HuH-7.5 (cell line): ENCODE results near the gene SEC14L2.
"Not testable (repeated sequence)": the region's sequence is repeated elsewhere in the genome, so short reads cannot be mapped to it uniquely, and the experiment has no call there.

Source experiments
- DNase-seq: peaks from one replicate; pipeline ENCODE4 v3.0.0; 2011; ENCODE audit warnings: low spot score

The SEC14L2 gene

DNA sequence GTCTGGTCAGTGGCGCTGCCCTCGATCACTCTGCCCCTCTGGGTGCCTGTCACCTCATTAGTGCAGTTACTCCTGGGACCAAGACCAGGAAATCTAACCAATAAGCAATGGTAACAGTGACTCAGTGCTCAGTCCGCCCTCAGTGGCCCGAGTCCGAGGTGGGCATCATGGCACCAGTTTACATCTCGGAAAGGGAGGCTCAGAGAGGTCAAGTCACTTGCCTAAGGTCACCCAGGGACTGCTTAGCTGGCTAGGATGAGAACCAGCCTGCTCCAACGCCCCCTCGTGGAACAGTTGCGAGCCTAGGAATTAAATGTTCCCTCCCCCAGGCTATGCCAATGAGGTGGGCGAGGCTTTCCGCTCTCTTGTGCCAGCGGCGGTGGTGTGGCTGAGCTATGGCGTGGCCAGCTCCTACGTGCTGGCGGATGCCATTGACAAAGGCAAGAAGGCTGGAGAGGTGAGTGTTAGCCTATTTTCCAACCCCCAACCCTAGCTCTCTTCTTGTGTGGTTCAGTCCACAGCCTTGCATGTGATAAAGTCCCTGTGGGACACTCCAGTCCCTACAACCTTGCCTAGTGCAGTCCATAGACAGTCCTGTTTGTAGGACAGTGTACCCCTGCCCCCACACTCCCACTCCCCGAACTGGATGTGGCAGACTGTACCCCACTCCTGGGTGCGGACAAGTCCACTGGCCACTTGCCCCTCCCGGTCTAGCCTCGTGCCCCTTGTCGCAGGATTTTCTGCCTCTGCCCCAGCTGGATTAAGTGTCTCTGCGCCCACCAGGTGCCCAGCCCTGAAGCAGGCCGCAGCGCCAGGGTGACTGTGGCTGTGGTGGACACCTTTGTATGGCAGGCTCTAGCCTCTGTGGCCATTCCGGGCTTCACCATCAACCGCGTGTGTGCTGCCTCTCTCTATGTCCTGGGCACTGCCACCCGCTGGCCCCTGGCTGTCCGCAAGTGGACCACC, 29.9 kb downstream of the SEC14L2 start:
- peak; percentile 82 for DNase-seq

DNA sequence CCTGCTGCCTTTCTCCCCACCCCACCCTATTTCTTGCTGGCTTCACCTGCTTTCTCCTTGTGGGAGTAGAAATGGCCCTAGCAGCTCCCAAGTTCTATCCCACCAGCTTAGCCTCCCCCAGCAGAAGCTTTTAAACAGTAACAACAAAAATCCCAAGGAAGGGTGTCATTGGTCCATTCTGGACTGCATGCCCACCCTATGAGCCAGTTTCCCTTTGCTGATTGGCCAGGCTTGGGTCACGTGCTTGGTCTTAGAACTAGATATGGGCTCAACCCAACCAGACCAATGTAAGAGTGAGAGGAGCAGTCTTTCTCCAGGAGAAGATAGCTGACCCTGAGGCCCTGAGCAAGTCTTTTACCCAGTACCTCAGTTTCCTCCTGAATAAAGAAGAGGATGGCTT, 31.1 kb downstream of the SEC14L2 start:
- no peak for DNase-seq

DNA sequence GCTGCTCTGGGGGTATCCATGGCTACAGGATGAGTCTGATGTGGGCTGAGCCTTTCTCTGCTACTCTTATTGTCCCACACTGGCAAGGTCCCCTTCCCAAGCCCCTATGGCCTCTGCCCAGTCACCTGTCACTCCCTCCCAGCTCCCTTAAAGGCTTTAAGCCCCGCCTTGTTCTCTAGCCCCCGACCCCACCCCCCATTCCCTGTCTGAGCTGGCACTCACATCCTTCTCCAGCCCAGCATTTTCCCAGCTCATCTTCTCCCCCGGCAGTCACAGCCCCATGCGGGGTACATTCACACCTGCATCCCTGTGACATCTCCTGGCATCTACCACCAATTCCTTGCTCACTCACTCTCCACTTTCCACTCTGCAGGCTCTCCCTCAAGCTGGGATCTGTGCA, 33.1 kb downstream of the SEC14L2 start:
- no peak for DNase-seq

GRCh38 chr22:30430933-30431332, 34.1 kb downstream of the SEC14L2 start:
- no peak for DNase-seq

DNA sequence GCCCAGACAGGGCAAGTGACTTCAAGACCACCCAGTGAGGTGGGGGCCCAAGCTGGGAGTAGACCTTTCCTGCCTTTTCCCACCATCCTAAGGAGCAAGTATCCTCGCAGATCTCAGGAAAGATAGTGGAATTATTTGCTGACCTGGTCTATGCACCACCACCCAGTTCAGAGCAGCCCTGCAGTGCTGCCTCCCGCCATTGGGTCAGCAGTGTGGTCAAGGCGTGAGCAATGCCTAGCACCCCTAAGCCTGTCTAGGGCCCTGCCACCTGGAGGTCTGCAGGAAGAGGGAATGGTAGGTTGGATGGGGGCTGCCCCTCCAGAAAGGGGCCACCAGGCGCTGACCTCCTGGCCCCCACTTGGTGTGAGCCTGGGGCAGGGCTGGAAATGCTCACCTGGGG, 35.3 kb downstream of the SEC14L2 start:
- DNase-seq = no peak

- no peak for DNase-seq
Measured at GRCh38 chr22:30432520-30432919, 35.7 kb downstream of the SEC14L2 start.

GRCh38 chr22:30433227-30433626, 36.4 kb downstream of the SEC14L2 start:
- DNase-seq = no peak

GRCh38 chr22:30433773-30434172, 37.0 kb downstream of the SEC14L2 start:
- DNase-seq = no peak

DNA sequence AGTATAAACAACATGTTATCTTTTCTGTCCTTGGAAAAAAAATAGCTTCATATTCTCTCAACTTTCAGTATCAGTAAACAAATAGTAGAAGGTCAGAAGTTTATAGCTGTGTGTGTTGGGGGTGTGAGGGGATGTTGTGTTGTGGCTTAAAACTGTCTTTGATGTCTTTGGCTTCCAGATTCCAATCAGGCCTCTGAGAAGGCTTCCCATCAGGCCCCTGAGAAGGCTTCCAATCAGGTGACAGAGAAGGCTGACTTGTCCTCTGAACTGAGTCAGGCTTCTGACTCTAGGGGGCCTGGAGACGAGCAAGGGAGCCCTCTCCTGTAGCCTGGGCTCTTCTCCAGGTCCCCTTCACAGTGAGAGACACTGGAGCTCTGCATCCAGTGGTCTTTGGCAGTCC, 38.0 kb downstream of the SEC14L2 start:
- DNase-seq = no peak

DNA sequence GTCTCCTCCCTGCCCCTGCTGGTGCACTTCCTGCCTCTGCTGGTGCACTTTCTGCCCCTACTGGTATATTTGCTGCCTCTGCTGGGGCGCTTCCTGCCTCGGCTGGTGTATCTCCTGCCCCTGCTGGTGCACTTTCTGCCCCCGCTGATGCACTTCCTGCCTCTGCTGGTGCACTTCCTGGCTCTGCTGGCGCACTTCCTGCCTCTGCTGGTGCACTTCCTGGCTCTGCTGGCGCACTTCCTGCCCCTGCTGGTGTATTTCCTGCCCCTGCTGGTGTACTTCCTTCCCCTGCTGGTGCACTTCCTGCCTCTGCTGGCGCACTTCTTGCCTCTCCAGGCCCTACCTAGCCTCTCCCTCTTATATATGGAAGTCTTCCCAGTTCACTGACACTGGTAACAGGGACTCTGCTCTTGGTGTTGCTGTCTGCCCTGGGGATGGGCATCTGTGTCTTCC, 38.9 kb downstream of the SEC14L2 start:
- DNase-seq = no peak

- no peak for DNase-seq
Measured at GRCh38 chr22:30436196-30436595, 39.4 kb downstream of the SEC14L2 start.

- no peak for DNase-seq
Measured at GRCh38 chr22:30438559-30438958, 41.7 kb downstream of the SEC14L2 start.

GRCh38 chr22:30439226-30439625, 42.4 kb downstream of the SEC14L2 start:
- DNase-seq = no peak

GRCh38 chr22:30439836-30440235, 43.0 kb downstream of the SEC14L2 start:
- no peak for DNase-seq

DNA sequence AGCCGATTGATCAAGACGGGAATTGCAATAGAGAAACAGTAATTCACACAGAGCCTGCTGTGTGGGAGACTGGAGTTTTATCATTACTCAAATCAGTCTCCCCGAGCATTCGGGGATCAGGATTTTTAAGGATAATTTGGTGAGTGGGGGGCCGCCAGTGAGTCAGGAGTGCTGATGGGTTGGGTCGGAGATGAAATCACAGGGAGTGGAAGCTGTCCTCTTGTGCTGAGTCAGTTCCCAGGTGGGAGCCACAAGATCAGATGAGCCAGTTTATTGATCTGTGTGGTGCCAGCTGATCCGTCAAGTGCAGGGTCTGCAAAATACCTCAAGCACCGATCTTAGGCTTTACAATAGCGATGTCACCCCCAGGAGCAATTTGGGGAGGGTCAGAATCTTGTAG, 44.3 kb downstream of the SEC14L2 start:
- no peak for DNase-seq

GRCh38 chr22:30444632-30445437, 48.0 kb downstream of the SEC14L2 start:
- DNase-seq = peak; percentile 72

- no peak for DNase-seq
Measured at GRCh38 chr22:30445438-30446145, 48.8 kb downstream of the SEC14L2 start.

DNA sequence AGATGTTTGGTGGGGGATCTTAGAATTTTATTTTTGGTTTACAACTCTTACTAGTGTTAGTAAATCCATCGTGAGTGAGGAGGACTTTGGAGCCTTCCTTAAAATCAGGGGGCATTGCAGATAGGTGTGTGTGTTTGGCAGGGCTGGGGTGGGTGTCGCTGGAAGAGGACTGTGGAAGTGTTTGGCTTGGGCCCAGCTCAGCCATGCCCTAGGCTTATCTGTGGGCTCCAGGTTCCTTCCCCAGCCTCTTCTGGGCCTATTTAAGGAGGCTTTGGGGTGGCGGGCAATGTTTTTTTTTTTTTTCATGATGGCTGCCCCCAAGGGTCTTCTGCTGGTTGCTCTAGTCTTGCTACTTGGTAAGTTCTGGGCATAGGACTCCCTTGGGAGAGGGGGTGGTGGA, 50.8 kb downstream of the SEC14L2 start:
- no peak for DNase-seq

- not testable (repeated sequence) for DNase-seq
Measured at GRCh38 chr22:30451488-30451887, 54.7 kb downstream of the SEC14L2 start.

- no peak for DNase-seq
Measured at GRCh38 chr22:30452861-30453260, 56.0 kb downstream of the SEC14L2 start.

DNA sequence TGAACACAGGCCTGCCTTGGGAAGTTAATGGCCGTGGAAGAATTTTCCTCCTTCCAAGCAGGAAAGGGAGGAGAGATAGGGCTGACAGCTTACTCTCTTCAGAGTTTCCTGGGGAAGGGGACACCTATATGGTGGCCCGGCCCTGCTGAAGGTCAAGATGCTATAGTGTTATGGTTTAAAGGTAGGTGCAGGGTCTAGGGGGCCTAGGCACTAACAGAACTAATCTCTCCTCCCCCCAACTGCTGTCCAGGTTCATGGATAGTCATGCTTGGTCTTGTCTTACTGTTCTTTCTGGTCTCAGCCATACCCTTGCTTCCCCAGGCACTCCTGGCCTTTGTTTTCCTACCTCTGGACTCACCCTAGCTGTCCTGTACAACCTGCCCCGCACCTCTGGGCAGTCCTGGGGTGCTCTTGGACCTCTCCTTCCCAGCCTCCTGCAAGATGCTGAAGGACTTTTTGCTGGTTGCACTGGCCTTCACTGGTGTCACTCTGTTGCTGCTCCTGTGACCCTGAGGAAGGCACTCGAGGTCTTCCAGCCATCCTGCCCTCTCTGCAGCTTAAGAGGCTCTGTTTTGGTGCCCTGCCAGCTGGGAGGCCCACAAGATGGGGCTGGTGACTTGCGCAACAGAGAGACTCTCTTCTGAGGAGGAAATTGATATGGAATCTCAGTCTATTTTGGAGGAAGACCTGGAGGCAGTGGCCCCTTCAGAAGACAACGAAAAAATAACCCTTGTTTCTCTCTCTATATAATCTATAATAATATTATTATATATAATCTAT, 57.1 kb downstream of the SEC14L2 start:
- no peak for DNase-seq
